ENCODE measurements around the gene KDM4C.
"Not testable (repeated sequence)": the region's sequence is repeated elsewhere in the genome, so short reads cannot be mapped to it uniquely, and the experiment has no call there.

- not testable (repeated sequence) for TF ChIP-seq CTCF (IDR thresholded peaks at IDR 0.05); POLR2AphosphoS5 (IDR thresholded peaks at IDR 0.05); POLR2A (IDR thresholded peaks at IDR 0.05; ENCODE audit: low read depth); EP300 (IDR thresholded peaks at IDR 0.05)
Measured at GRCh38 chr9:6754861-6755260, 2.9 kb upstream of the KDM4C start.
